ENCODE results near the gene EN1.

- TF ChIP-seq CTCF (conservative IDR thresholded peaks at IDR 0.05; ENCODE audit: low read depth, low read length), result no peak
- no peak for TF ChIP-seq EZH2 (IDR thresholded peaks at IDR 0.05; ENCODE audit: borderline replicate concordance, low read depth, low read length, poor library complexity, severe bottlenecking)
Observed at GRCh38 chr2:118833716-118834439, 13.6 kb downstream of the EN1 start.
